H1 (cell line): ENCODE data around the gene ZNF488.

Source experiments
- ATF2 ChIP-seq: IDR thresholded peaks from 2 replicates; pipeline ENCODE4 v1.6.1; 2012; ENCODE audit warnings: low read length, inconsistent platforms
- CHD2 ChIP-seq: IDR thresholded peaks from 2 replicates; pipeline ENCODE4 v1.6.1; 2012; ENCODE audit warnings: low read length, improper control_type of control experiment
- CREB1 ChIP-seq: IDR thresholded peaks from 2 replicates; pipeline ENCODE4 v1.6.1; 2012; ENCODE audit warnings: inconsistent platforms
- JUN ChIP-seq: IDR thresholded peaks from 2 replicates; pipeline ENCODE4 v1.6.1; 2011; ENCODE audit warnings: low read depth, mild to moderate bottlenecking, improper control_type of control experiment, low read length
- POLR2A ChIP-seq, 2 experiments: IDR thresholded peaks; 1 replicate in 1 of 2; 2 replicates in 1 of 2; pipeline ENCODE4 v1.6.1; 2011; ENCODE audit warnings: low read depth in 2 of 2, low read length in 2 of 2, mild to moderate bottlenecking in 2 of 2; ENCODE audit errors: control extremely low read depth in 1 of 2
- POLR2AphosphoS5 ChIP-seq: IDR thresholded peaks from 2 replicates; pipeline ENCODE4 v1.6.1; 2011; ENCODE audit warnings: low read depth, low read length
- RAD21 ChIP-seq, 2 experiments: IDR thresholded peaks in 1 of 2; conservative IDR thresholded peaks in 1 of 2; 2 replicates each; pipeline ENCODE4 v1.6.1; 2011; ENCODE audit warnings: low read depth in 2 of 2, low read length in 2 of 2, improper control_type of control experiment in 1 of 2, inconsistent platforms in 1 of 2, mild to moderate bottlenecking in 1 of 2, moderate library complexity in 1 of 2
- RFX5 ChIP-seq: IDR thresholded peaks from 2 replicates; pipeline ENCODE4 v1.6.1; 2011; ENCODE audit warnings: low read depth, low read length, improper control_type of control experiment, borderline replicate concordance
- SP1 ChIP-seq: IDR thresholded peaks from 2 replicates; pipeline ENCODE4 v1.6.1; 2011; ENCODE audit warnings: low read depth, low read length
- TAF1 ChIP-seq: IDR thresholded peaks from 2 replicates; pipeline ENCODE4 v1.6.1; 2011; ENCODE audit warnings: mild to moderate bottlenecking, low read depth, low read length
- TF ChIP-seq, protein P1 (sequence below), 3 experiments: IDR thresholded peaks; 1 replicate in 2 of 3; 2 replicates in 1 of 3; pipeline versions ENCODE4 v1.5.1 to v1.6.1; 2011; ENCODE audit warnings: low read length in 3 of 3, mild to moderate bottlenecking in 3 of 3, inconsistent platforms in 2 of 3, low read depth in 1 of 3, moderate library complexity in 1 of 3; ENCODE audit not compliant: insufficient read depth in 1 of 3; ENCODE audit errors: control extremely low read depth in 1 of 3

GRCh38 chr10:47339759-47340607 is 44.1 kb downstream of the ZNF488 start:
- TF ChIP-seq POLR2A (IDR thresholded peaks at IDR 0.05; ENCODE audit: control extremely low read depth in 1 of 2, low read depth in 2 of 2, low read length in 2 of 2) (no peak), POLR2AphosphoS5 (no peak), SP1 (no peak), CREB1 (no peak), TAF1 (no peak), ATF2 (no peak), JUN (no peak), RFX5 (no peak), CHD2 (no peak), RAD21 (IDR thresholded peaks at IDR 0.05 in 1 of 2, conservative IDR thresholded peaks at IDR 0.05 in 1 of 2; ENCODE audit: low read depth in 2 of 2, low read length in 2 of 2) (no peak)
- TF ChIP-seq, protein P1, sequence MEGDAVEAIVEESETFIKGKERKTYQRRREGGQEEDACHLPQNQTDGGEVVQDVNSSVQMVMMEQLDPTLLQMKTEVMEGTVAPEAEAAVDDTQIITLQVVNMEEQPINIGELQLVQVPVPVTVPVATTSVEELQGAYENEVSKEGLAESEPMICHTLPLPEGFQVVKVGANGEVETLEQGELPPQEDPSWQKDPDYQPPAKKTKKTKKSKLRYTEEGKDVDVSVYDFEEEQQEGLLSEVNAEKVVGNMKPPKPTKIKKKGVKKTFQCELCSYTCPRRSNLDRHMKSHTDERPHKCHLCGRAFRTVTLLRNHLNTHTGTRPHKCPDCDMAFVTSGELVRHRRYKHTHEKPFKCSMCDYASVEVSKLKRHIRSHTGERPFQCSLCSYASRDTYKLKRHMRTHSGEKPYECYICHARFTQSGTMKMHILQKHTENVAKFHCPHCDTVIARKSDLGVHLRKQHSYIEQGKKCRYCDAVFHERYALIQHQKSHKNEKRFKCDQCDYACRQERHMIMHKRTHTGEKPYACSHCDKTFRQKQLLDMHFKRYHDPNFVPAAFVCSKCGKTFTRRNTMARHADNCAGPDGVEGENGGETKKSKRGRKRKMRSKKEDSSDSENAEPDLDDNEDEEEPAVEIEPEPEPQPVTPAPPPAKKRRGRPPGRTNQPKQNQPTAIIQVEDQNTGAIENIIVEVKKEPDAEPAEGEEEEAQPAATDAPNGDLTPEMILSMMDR (IDR thresholded peaks at IDR 0.05; ENCODE audit: control extremely low read depth in 1 of 3, insufficient read depth in 1 of 3, low read depth in 1 of 3, low read length in 3 of 3), result no peak
